Loucy (cell line): Measurements from ENCODE around the gene PNMA1.

Experiments
- CTCF ChIP-seq: fragments of 200-600 bp; sonication (generic); conservative IDR thresholded peaks from 2 replicates; pipeline ENCODE4 v1.5.1; 2014; ENCODE audit warnings: mild to moderate bottlenecking, antibody characterized with exemption, low read length
- EZH2phosphoT487 ChIP-seq: fragments of 200-600 bp; IDR thresholded peaks from 2 replicates; pipeline ENCODE4 v1.6.1; 2018; ENCODE audit warnings: antibody characterized with exemption, mild to moderate bottlenecking, moderate library complexity, borderline replicate concordance

- TF ChIP-seq CTCF (no peak), EZH2phosphoT487 (no peak)
These were observed 22.7 kb upstream of the PNMA1 start for GRCh38 chr14:73736842-73737241.
